HG02973 (cell line): Measurements from ENCODE around the gene BANK1.
"Not testable (repeated sequence)": the region's sequence is repeated elsewhere in the genome, so short reads cannot be mapped to it uniquely, and the experiment has no call there.

Experiments
- ATAC-seq: cut with Tn5 transposase; IDR thresholded peaks from one replicate; pipeline ENCODE4 v1.9.1; 2021; ENCODE audit warnings: moderate library complexity; ENCODE audit not compliant: unreplicated experiment

Gene BANK1

DNA sequence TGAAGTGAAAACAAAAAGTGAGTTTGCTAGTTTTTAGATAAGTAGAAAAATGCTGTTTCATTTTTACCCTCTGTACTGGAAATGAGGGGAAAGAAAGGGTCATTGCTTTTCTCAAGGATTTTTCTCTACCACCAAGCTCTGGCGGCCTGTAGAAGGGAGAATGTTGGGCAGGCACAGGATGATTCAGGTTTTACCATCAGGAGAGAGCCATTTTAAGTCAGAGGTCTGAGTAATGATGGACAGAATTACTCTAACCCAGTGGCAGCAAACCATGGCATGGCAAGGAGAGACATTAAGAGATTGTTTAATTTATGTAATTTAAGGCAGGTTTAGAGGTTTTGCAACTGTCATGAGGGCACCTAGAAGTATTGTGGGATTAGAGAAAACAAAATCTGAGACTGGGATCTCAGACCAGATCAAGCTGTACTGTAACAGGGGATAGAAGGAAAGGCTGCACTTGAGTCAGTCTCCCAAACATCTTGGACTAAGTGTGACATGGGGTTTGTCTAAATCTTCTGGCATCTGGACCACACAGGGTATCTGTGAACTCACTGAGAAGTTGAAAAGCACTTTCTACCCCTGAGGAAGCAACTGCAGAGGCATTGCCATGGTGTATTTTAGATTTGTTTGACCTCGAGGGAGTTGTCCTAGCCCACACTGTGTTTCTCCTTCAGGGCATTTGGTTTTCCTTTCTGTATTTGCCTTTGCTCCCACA lies 81.6 kb downstream of the BANK1 start:
- ATAC-seq = no peak

DNA sequence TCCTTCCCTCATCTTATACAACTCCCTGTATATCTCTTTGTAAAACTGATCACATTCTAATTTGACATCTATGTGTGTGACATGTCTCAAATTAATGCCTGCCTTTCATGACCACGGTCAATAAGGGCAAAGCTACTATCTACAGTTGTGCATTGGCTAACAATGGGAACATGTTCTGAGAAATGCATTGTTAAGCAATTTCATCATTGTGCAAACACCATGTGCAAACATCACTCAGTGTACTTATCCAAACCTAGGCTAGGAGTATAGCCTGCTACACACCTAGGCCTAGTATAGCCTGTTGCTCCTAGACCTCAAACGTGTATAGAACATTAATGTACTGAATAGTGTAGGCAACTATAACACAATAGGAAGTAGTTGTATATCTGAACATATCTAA lies 95.0 kb downstream of the BANK1 start:
- no peak for ATAC-seq

GRCh38 chr4:101886826-101887225 lies 96.3 kb downstream of the BANK1 start:
- no peak for ATAC-seq

GRCh38 chr4:101888472-101888871 lies 97.9 kb downstream of the BANK1 start:
- no peak for ATAC-seq

DNA sequence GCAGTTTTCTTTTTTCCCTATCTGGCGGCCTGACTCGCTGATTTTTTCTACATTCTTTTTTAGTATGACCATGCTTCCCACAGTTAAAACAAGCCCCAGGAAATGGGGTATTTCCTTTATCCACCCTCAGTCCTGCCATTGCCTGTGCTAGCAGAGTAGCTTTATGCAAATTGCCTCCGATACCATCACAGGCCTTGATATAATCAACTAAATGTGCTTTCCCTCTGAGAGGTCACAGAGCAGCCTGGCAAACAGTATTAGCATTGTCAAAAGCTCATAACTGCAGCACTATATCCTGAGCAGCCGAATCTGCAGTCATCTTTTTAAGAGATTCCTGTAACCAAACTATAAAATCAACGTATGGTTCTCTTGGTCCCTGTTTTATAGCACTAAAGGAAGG lies 115.0 kb downstream of the BANK1 start:
- not testable (repeated sequence) for ATAC-seq

GRCh38 chr4:101910786-101911373 lies 120.3 kb downstream of the BANK1 start:
- ATAC-seq = no peak

DNA sequence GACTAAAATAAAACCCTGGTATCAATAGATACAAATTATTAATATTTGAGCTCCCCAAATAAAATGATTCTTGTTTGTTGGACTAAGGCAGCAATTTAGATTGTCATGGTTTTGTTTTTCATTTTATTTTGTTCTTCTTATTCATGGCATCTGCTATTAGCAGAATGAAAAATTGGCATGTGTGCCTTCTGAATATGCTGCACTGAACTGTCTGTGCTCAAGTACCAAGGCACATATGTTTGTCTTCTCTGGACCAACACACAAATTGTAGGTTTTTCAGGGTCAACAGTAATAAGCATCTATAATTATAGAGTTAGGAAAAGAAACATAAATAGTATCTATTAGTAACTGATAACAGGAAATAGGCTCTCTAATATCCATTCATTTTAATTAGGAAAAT lies 121.1 kb downstream of the BANK1 start:
- no peak for ATAC-seq

GRCh38 chr4:101914761-101915160 lies 124.2 kb downstream of the BANK1 start:
- no peak for ATAC-seq

DNA sequence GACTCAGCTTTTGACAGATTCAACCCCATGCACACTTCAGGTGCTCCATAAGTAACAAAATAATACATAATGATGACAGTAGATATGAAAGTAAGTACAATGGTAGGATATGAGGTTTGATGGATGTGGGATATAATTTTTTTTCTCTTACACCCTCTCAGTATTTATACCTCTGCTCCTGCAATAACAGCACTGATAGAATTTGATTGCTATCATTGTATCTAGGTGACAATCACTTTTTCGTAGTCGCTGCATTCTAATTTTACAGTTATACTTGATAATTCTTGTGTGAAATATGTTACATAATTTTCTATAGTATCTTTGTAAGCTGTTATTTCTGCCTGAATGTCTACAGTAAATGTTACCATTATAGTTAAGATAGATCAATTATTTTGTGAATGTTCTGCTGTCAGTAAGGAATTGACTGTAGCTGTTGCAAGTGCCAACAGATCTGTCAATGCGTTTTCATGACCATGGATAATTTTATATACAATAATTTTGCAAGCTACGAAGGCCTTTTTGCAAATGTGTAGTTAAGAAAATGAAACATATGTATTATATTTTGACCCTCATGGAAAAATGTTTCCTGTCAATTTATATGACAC lies 128.9 kb downstream of the BANK1 start:
- ATAC-seq = no peak

DNA sequence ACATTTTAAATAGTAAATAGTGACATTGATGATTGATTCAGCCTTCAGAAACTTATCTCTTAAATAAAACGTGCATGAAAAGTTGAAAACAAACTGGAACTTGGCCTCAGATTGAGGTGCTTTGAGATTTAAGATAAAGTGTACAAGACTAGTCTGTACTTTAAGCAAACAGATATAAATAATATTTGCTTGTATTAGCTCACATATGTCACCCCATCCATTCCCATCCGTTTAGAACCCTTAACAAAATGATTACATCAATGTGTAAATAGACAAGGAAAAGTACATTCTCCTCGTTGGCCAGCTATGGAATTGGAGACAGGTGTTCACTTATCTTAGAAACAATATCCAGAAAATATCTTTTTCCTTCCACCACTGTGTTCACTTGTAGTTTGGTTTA lies 130.8 kb downstream of the BANK1 start:
- no peak for ATAC-seq

DNA sequence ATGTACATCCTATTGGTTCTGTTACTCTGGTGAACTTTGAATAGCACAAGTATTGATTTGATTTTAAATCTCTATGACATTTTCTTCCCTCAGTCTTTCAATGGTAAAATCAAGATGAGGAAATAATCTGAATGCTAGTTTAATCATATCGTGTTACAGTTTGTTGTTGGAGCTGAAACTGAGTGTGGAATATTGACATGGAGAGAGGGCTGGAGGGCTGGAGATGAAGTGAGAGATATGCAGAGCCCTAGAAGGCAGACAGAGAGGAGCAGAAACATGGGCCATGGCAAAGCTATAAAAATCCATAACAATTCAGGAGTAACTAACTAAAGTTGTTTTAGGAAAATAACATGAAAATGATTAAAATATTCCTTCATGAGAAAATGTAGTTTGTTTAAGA lies 141.1 kb downstream of the BANK1 start:
- no peak for ATAC-seq

DNA sequence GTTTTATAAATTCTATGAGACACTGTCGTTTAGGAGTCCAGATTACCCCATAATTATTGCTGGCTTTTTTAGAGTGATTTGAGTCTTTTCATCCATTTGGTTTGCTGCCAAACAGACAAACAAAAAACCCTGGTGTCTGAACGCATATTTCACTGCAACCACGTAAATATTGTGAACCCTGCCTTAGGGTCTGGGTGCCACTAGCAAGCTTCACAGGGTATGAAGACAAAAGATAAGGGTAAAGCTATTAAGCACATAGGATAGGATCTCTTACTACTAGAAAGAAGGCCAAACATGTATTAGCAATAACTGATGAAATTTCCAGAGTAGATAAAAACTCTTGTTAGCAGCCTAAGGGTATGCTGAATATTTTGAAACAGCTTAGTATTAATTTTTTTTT lies 143.3 kb downstream of the BANK1 start:
- no peak for ATAC-seq

DNA sequence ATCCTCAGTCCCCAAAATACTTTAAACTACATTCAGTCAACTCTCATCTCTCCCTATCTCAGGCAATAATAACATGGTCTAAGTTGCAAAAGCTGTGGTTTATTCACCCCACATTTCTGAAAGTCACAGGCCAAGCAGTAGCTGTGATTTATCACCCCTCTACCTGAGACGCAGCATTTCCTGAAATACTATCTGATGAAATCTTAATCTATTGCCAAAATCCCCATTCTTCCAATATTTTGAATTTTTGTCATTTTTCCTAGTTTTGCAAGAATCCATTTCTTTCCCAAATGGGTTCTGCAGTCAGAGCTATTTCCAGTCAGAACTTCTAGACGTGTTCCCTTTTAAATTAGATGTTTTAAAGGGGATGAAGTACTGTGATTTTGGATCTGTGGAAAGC lies 148.3 kb downstream of the BANK1 start:
- no peak for ATAC-seq

GRCh38 chr4:101941816-101942358 lies 151.4 kb downstream of the BANK1 start:
- ATAC-seq = no peak

- ATAC-seq = no peak
These were observed 152.4 kb downstream of the BANK1 start for GRCh38 chr4:101942891-101943290.

DNA sequence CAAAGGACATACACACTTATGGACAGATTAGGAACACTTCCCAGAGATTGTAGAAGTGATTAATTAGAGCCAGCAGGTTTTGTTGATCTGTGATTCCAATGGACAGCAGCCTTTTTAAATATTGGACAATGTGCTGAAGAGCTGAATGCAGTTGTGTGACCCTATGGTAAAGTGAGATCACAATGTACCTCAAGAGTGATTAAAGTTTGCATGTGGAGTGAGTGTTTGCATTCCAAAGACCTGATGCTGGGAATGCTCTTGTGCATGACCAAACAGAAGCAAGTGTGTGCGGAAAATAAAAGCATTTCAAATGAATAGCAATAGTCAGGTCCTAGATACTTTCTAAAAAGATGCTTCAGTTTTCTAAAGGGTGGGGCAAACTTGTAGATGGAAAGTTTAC lies 154.1 kb downstream of the BANK1 start:
- no peak for ATAC-seq

GRCh38 chr4:101948055-101948454 lies 157.5 kb downstream of the BANK1 start:
- ATAC-seq = no peak

DNA sequence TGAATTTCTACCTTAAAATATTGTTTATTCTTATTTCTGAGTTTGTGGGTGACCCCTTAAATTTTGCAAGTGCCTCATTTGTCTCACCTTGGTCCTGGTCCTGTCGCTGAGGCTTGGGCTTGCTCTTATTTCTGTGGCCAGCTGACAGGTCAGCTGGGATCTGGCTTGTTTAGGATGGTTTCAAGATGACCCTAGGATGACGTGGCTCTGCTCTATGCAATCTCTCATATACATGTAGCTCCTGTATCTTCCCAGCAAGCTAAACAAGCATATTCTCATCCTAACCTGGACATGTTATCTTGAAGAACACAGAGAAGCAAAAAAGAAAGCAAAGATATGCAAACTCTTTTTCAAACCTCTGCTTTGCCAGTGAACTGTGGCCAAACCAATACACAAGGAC lies 158.4 kb downstream of the BANK1 start:
- no peak for ATAC-seq

DNA sequence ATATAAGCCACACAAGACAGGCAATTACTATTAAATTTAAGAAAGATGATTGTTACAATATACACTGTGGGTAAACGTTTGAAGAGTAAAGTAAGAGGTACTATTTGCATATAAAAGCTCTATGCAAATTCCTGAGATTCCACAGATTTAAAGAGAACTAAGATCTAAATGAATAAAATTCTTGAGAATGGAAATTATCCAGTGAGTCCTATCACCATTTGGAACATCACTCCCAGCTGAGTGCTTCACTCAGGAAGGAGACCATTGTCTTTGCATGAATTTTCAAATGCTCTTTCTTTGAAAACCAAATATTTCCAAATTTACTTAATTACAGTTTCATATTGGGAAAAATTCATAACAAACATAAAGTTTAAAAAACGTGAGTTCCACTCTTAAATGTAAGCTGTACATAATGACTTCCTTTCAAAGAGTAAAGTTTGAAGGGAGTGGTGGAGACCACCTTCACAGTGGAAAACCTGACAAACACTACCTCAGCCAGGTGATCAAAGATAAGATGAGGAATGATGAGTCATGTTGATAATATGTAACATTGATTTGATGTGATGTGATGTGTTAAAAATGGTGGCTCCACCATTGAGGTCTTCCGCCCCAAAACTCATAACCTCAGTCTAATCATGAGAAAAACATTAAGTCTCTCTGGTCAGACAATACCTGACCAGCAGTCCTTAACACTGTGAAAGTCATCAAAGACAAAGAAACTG lies 159.9 kb downstream of the BANK1 start:
- ATAC-seq = no peak

DNA sequence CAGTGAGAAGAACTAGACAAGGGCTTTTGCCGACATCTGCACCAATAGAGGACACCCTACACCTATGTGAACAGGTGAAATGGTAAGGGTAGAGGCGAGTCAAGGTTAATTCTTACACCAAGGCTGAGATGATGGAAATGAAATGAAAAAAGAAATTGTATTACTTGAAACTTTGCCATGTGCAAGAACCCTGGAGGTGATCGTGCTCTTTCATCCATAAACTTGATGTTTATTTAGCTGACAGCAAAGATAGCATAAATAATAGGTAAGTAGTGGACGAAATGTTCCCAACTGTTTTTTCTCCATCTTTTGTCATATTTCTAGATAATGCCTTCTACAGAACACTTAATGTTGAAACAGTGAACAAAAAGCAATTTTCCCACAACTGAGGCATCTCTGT lies 162.5 kb downstream of the BANK1 start:
- no peak for ATAC-seq

DNA sequence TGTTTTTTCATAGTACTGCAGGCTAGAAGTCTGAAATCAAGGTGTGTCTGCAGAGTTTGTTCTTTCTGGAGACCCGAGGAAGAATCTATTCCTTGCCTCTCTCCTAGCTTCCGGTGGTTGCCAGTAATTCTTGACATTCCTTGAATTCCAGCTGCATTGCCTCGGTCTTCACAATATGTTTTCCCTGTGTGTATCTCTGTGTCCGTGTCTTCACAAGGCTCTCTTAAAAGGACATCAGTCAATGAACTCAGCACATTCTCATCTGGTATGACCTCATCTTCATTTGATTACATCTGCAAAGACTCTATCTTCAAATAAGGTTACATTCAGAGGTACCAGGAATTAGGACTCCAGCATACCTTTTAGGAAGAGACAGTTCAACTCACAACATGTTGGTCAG lies 163.4 kb downstream of the BANK1 start:
- ATAC-seq = no peak

GRCh38 chr4:101954351-101954750 lies 163.8 kb downstream of the BANK1 start:
- no peak for ATAC-seq
